Stimulated activated CD8-positive, alpha-beta memory T cell treated with anti-CD3 and anti-CD28 coated beads, Interleukin-2, amount 100 ng/mL, for 48 hours (primary cell): ENCODE data around the gene FCRLA.

Experiments
- DNase-seq, 2 donors: peaks; one replicate each; pipeline ENCODE4 v3.0.0-alpha.2; 2020; ENCODE audit warnings: low read depth in 2 of 2

The FCRLA gene

DNA sequence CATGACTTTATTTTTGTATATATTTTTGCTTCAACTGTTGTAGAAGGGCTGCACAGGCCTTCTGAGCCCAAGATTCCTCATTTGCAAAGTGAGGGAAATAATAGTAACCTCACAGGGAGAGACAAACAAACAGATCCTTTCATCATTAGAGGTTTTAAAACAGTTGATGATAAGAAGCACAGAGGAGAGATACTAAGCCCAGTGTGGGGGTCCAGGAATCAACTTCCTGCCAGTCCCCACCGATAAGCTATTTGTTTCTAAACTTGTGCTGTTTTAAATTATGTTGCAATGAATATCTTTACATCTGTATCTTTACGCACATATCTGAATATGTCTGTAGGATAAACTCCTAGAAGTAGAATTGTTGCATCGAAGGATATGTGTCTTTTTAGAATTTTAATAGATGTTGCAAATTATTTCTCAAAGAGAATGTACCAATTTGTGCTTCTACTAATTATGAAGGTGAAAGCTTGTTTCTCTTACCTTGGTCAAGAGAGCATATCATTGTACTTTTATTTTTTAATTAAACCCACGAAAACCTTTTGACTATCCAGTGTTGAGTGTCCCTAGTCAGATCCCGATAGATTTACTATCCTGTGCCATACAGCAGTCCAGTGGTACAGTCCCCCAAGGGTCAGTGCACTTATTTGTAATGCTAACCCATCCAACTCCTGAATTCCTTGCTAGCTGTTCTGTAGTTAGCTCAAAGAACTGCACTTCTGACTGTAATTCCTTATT lies 25.1 kb downstream of the FCRLA start:
- DNase-seq: no peak

DNA sequence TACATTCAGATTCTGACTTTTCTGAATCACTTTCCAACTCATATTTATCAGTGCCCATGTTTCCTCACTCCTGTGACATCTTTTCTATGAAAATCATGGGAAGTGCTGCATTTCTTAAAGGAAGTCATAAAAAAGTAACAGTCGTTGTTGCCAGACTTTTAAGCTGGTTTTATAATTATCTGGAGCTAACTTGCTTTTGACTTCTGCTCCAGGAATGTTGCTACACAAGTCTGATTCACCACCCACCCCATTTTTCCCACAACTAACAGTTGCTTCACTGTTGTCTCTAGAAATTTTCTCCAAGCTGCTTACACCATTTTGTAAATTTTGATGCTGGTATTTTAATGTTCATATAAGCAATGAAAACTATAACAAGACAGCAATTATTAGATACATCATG lies 26.5 kb downstream of the FCRLA start:
- DNase-seq: no peak

DNA sequence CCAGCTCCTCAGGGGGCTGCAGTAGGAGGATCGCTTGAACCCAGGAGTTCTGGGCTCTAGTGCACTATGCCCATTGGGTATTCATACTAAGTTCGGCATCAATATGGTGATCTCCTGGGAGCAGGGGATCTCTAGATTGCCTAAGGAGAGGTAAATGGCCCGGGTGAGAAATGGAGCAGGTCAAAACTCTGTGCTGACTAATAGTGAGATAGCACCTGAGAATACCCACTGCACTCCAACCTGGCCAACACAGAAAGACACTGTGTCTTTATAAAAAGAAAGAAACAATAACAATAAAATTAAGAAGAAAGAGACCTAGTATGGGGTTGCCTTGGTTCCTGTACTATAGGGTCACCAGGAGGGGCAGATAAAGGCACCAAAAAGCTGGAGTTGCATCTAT lies 28.8 kb downstream of the FCRLA start:
- DNase-seq: no peak

DNA sequence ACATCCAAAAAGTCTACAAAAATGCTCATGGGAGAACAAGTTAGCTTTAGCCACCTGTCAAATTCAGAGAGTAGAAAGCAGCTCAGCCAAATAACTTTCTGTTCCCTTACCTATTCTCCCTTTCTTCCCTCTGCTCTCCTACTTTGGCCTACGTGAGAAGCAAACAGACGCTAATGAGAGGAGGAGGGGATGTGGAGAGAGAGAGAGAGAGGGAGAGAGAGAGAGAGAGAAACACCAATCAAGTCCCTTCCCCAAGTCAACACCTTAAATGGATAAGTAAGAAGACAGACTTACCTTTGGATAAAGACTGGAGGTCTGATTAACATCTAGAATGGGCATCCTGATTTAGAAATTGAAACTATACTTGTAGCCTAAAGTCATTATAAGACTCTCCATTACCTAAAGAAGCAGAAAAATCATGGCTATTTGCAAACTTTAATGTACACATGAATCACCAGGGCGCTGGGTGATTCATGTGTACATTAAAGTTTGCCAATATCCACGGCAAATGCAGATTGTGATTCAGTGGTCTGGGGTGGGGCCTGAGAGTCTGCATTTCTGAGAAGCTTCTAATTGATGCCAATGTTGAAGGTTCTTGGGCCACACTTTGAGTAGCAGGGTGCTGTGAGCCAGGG lies 29.4 kb downstream of the FCRLA start:
- no peak for DNase-seq

DNA sequence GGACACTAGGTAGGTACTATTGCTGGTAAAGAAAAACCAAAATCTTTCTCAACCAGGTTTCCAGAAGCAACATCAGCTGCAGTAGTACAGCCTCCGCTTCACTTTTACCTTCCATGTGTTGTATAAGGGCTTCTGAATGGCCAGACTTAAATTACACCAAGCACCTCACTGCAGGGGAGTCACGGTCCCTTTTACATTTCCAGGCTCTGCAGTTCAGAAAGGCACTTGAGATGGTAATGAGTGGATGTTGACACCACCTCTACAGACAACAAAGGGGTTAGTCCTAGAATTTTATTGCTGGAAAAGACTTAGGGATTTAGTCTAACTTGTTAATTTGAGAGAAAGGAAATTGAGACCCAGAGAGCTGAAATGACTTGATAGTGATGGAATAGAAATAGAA lies 30.6 kb downstream of the FCRLA start:
- DNase-seq: no peak

DNA sequence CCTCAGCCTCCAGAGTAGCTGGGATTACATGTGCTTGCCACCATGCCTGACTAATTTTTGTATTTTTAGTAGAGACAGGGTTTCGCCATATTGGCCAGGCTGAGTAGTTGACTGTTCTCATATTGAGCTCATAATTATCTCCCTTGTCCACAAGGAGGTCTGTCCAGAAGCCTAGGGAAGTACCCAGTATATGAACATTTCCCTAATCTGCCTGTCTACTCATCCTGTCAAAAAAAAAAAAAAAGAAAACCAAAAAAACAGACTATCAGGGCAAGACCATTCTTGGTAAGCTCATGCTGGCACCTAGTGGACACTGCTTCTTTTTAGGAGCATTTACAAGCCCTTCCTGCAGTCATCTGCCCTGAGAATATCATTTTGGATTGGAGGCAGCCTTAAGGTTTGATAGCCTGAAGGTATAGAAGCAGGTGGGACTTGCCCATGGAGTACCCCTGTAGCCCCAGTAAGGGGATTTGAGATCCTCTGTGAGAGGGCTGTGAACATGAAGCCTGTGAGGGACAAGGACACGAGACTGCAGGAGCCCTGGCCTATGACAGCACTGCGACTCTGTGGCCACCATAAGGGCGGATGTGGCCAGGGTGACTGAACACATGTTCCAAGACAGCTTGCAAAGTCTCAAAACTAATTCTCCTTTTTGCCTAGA lies 31.7 kb downstream of the FCRLA start:
- peak; percentile 32 to 50 for DNase-seq

DNA sequence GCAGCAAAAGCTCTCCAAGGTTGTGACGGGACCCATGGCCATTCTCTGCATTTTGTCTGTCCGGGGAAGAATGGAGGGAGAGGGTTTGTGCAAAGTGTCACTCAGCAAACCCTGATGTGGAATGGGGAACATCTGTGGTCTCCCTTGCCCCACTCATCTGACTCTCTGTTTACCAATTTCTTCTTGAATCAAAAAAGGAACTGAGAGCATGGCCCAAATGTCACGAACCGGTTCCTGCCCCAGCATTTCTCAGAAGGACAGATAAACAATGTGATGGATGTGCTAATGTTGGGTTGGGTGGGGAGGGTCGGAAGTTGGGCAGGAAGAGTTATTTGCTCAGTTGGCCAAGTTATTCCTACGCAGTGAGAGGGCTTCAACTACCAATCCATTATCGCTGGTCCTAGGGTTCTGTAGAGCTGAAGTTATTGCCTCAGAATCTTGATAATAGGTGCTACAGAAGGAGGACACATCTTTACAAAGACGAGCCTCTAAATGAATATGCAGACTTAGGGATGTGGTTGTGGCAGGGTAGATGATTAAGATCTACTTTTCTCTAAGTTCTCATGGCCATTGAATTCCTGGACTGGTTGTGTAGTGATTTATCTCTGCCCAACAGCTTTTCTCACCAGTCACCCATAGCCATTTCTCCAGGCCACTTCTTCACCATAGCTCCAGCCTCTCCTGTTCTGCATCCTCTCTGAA lies 33.0 kb downstream of the FCRLA start:
- DNase-seq: no peak

DNA sequence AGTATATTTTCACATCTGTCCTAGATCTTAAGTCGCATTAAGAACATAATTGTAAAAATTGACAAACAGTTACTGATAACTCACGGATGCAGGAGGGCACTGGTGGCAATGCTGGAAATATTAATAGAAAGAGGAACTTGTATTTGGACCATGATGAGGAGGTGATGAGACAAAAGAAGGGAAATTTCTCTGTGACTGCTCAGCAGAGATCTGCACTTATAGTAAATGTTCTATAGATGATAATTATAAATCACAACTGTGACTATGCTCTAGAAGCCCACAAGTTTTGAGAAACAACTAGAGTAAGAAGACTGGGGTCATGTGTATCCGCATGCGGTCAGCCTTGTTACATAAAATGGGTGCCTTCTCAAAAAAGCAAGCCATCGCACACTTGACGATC lies 33.9 kb downstream of the FCRLA start:
- no peak for DNase-seq

DNA sequence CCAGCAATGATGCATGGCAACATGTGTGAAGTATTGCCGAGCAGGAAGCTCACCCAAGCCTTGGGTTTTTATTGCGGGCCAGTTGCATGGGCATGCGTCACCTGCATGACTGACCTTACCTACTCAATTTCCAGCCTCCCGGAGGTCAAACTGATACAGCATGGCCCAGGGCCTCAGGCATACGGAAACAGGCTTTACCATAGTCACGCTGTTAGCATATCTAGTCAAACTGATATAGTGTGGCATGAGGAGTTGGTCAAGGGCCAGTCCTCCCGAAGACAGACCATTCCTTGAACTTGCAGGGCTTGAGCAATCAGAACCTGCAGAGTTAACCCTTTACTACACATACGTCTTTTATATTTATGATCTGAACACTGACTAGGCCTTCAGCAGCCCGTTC lies 36.2 kb downstream of the FCRLA start:
- DNase-seq: no peak

DNA sequence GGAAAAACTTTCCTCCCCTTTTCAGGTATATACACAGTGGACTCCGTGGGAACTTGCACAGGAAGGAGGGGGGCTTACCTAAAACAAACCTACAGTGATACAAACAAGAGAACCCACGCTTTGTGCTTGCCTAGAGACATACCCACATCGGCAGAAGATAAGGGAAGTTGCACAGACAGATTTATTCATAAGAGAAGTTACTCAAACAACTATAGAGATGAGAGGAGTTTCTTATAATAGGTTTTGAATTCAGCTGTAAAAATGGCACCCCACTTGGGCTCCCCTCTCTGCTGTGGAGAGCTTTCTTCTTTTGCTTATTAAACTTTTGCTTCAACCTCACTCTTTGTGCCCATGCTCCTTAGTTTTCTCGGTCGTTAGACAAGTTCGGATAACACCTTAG lies 40.8 kb downstream of the FCRLA start:
- DNase-seq: no peak

DNA sequence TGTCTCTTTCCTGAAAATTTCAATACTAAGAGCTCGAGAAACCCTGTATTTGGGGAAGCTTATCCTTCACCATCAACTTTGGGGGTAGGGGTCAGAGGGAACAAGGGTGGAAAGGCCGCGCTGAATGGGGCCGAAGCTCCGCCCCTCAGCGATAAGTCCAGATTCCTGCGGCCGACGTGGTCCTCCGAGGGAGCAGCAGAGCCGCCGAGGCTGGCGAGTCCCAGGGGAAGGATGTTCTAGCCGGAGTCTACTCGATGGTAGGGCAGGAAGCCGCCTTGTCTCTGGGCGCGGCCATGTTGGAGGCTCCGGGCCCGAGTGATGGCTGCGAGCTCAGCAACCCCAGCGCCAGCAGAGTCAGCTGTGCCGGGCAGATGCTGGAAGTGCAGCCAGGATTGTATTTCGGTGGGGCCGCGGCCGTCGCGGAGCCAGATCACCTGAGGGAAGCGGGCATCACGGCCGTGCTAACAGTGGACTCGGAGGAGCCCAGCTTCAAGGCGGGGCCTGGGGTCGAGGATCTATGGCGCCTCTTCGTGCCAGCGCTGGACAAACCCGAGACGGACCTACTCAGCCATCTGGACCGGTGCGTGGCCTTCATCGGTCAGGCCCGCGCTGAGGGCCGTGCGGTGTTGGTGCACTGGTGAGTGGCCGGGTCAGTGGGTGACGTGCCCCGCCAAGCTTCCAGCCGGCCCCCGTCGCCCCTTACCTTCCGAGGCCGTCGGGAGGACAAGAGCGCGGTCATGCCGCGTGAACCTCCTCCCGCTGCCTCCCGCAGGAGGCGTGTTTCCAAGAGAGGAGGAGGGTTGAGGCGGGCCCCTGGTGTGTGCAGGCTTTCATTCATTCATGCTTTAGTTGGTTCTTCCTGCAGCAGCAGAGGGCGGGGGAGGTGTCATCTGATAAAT lies 42.7 kb downstream of the FCRLA start, which contains the start of gene DUSP12:
Gene DUSP12 (plus strand): TSS at position 278 of the 899 bp plus-strand sequence. CDS start 16 bp downstream, at position 294.
- peak; percentile 83 to 84 for DNase-seq

DNA sequence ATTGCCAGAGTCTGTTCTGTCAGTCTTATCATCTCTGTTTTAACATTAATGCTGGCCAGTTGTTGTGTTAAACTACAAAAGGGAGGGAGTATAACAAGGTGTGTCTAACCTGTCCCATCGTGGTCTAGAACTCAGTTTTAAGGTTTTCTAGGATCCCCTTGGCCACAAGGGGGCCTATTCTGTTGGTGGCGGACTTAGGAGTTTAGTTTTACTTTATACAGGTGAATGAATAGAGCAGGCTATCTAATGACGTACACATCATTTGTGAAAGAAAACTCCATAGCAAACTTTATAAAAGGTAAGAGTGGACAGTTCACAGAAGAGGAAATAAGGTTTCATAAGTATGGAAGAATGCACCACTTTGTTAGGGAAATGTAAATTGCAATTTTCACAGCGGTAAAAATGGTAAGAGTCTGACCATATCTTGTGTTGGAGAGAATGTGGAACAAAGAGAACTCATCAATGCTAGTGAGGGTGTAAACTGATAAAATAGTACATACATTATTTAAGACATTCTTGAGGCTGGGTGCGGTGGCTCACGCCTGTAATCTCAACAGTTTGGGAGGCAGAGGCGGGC lies 56.6 kb downstream of the FCRLA start:
- DNase-seq: no peak
